GM23338 (cell line): Measurements from ENCODE around the gene EVI5. TPM values are rescaled to one million over a fixed set of nuclear protein-coding genes. Genes with fewer than 3 reads are reported as not detected.
A peak's percentile ranks its signal among the peaks of the same experiment; 100 is the strongest.

Experiments
- ATAC-seq: fragments of 200-7000 bp; cut with Tn5 transposase; 3 replicates; pipeline ENCODE4 v1.9.1; 2020
- DNase-seq: peaks from one replicate; pipeline ENCODE4 v3.0.0-alpha.2; 2015; ENCODE audit warnings: low spot score
- H2AFZ ChIP-seq: fragments of 200-600 bp; sonication (generic); 2 replicates; pipeline ENCODE4 v1.8.0; 2016; ENCODE audit warnings: antibody characterized with exemption, mild to moderate bottlenecking, moderate library complexity
- H3F3A ChIP-seq: fragments of 200-600 bp; sonication (generic); replicated peaks from 2 replicates; pipeline ENCODE4 v1.8.0; 2017; ENCODE audit warnings: antibody characterized with exemption, mixed run types, low read depth
- H3K27ac ChIP-seq: fragments of 200-600 bp; sonication (generic); 2 replicates; pipeline ENCODE4 v1.6.1; 2016; ENCODE audit warnings: low read depth
- H3K27me3 ChIP-seq: fragments of 200-600 bp; sonication (generic); 2 replicates; pipeline ENCODE4 v1.8.0; 2016; ENCODE audit warnings: mild to moderate bottlenecking, mixed run types, moderate library complexity; ENCODE audit not compliant: insufficient read depth
- H3K36me3 ChIP-seq: fragments of 200-600 bp; sonication (generic); 2 replicates; pipeline ENCODE4 v1.8.0; 2016; ENCODE audit warnings: mild to moderate bottlenecking; ENCODE audit not compliant: insufficient read depth
- H3K4me1 ChIP-seq: fragments of 200-600 bp; sonication (generic); 2 replicates; pipeline ENCODE4 v1.8.0; 2016; ENCODE audit warnings: mild to moderate bottlenecking, moderate library complexity; ENCODE audit not compliant: insufficient read depth
- H3K4me2 ChIP-seq: fragments of 200-600 bp; sonication (generic); 2 replicates; pipeline ENCODE4 v1.7.1; 2017; ENCODE audit warnings: mixed run types
- H3K4me3 ChIP-seq: fragments of 200-600 bp; sonication (generic); 2 replicates; pipeline ENCODE4 v1.6.1; 2016; ENCODE audit warnings: mixed run types
- H3K79me2 ChIP-seq: fragments of 200-600 bp; sonication (generic); replicated peaks from 2 replicates; pipeline ENCODE4 v1.8.0; 2017; ENCODE audit warnings: mild to moderate bottlenecking; ENCODE audit not compliant: insufficient read depth
- H3K9me2 ChIP-seq: fragments of 200-600 bp; sonication (generic); 2 replicates; pipeline ENCODE4 v1.8.0; 2017; ENCODE audit not compliant: insufficient read depth
- H4K20me1 ChIP-seq: fragments of 200-600 bp; sonication (generic); replicated peaks from 2 replicates; pipeline ENCODE4 v1.8.0; 2017; ENCODE audit warnings: mild to moderate bottlenecking; ENCODE audit not compliant: insufficient read depth
- H3K27ac Mint-ChIP-seq: 2 replicates; pipeline ENCODE4 v1.8.0; 2020; ENCODE audit warnings: inconsistent platforms, mild to moderate bottlenecking, moderate library complexity, mixed read lengths
- H3K27me3 Mint-ChIP-seq: 3 replicates; pipeline ENCODE4 v1.8.0; 2022; ENCODE audit warnings: low read depth, mild to moderate bottlenecking, moderate library complexity, mixed read lengths, inconsistent platforms; ENCODE audit not compliant: insufficient read depth, poor library complexity
- H3K36me3 Mint-ChIP-seq: 3 replicates; pipeline ENCODE4 v1.8.0; 2021; ENCODE audit warnings: low read depth, mild to moderate bottlenecking, inconsistent platforms, moderate library complexity, mixed read lengths
- H3K4me1 Mint-ChIP-seq: 3 replicates; pipeline ENCODE4 v1.8.0; 2020; ENCODE audit warnings: mild to moderate bottlenecking, inconsistent platforms, mixed read lengths
- H3K4me3 Mint-ChIP-seq: 3 replicates; pipeline ENCODE4 v1.8.0; 2021; ENCODE audit warnings: moderate library complexity, mild to moderate bottlenecking, inconsistent platforms, mixed read lengths
- H3K9me3 Mint-ChIP-seq: 3 replicates; pipeline ENCODE4 v1.8.0; 2020; ENCODE audit warnings: moderate library complexity, mild to moderate bottlenecking, inconsistent platforms, mixed read lengths
- CREB1 ChIP-seq: fragments of 250-450 bp; sonication (Bioruptor Pico); IDR thresholded peaks from 2 replicates; pipeline ENCODE4 v1.5.0; 2020; ENCODE audit warnings: low read depth, mild to moderate bottlenecking, moderate library complexity
- JUNB ChIP-seq: IDR thresholded peaks from one replicate; pipeline ENCODE4 v1.6.1; 2016; ENCODE audit warnings: antibody characterized with exemption; ENCODE audit not compliant: unreplicated experiment
- NANOG ChIP-seq: IDR thresholded peaks from 2 replicates; pipeline ENCODE4 v1.6.1; 2016; ENCODE audit warnings: antibody characterized with exemption, borderline replicate concordance
- POLR2AphosphoS5 ChIP-seq: IDR thresholded peaks from 2 replicates; pipeline ENCODE4 v1.6.1; 2016; ENCODE audit warnings: antibody characterized with exemption, low read depth
- STAT1 ChIP-seq: IDR thresholded peaks from one replicate; pipeline ENCODE4 v1.6.1; 2016; ENCODE audit warnings: antibody characterized with exemption; ENCODE audit not compliant: unreplicated experiment
- ZNF114 ChIP-seq: fragments of 250-450 bp; sonication (Bioruptor Pico); IDR thresholded peaks from 2 replicates; pipeline ENCODE4 v1.5.0; 2020; ENCODE audit warnings: mild to moderate bottlenecking, moderate library complexity
- polyA plus RNA-seq: library from polyadenylated mRNA; unstranded; fragments of >200 nt; fragmentation: Nextera tagmentation; extraction: Ambion mirVana; gene quantifications from 2 replicates; pipeline ENCODE4 v1.2.1, GENCODE V29; 2016
- total RNA-seq: library from RNA; depleted of rRNA; stranded (reverse); fragments of >200 nt; shearing (Covaris generic); gene quantifications from 2 replicates; pipeline ENCODE4 v1.2.3, GENCODE V29; 2014
- TF ChIP-seq, protein P1 (sequence below): IDR thresholded peaks from one replicate; pipeline ENCODE4 v1.6.1; 2018; ENCODE audit warnings: antibody characterized with exemption; ENCODE audit not compliant: unreplicated experiment
- TF ChIP-seq, protein P2 (sequence below): IDR thresholded peaks from 2 replicates; pipeline ENCODE4 v1.6.1; 2016; ENCODE audit warnings: antibody characterized with exemption

EVI5 gene
- total and polyA plus RNA-seq, 2 experiments from 2014 or later = 15.6 to 24.8 TPM

DNA sequence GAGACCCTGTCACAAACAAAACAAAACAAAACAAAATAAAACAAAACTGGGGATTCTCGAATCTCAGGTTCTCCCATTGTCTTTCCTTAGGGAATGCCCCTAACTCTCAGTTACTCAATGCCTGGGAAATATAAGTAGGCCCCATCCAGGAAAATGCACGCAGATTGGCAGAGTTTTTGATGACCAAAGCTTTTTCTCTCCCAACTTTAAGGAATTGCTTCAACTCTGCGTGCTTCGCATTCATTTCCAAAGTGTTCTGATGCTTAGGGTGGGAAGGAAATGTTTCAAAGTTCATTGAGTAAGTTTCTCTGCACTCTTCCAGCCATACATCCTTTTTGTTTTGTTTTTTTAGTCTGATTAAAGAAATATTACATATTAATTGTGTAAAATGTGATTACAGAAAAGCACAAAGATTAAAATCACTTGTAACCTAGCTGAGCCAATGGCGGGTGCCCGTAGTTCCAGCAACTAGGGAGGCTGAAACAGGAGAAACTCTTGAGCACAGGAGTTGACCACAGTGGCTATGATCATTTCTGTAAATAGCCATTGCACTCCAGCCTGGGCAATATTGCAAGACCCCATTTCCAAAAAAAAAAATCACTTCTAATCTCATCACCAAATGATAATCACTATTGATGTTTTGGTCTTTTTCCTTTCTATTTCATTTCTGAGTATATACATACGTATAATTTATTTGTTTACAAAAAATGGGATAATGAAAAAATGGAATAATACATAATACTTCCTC lies 18.4 kb upstream of the EVI5 start:
- DNase-seq (no peak), ATAC-seq (no peak)
- H3K4me2 ChIP-seq = no peak overlapping the region
- Mint-ChIP-seq H3K36me3 (no peaks in the 10 kb centered on the region), H3K4me1 (no peaks in the 10 kb centered on the region), H3K27ac (no peak overlapping the region), H3K27me3 (no peaks in the 10 kb centered on the region), H3K4me3 (no peak overlapping the region), H3K9me3 (no peaks in the 10 kb centered on the region)
- TF ChIP-seq, protein P1, sequence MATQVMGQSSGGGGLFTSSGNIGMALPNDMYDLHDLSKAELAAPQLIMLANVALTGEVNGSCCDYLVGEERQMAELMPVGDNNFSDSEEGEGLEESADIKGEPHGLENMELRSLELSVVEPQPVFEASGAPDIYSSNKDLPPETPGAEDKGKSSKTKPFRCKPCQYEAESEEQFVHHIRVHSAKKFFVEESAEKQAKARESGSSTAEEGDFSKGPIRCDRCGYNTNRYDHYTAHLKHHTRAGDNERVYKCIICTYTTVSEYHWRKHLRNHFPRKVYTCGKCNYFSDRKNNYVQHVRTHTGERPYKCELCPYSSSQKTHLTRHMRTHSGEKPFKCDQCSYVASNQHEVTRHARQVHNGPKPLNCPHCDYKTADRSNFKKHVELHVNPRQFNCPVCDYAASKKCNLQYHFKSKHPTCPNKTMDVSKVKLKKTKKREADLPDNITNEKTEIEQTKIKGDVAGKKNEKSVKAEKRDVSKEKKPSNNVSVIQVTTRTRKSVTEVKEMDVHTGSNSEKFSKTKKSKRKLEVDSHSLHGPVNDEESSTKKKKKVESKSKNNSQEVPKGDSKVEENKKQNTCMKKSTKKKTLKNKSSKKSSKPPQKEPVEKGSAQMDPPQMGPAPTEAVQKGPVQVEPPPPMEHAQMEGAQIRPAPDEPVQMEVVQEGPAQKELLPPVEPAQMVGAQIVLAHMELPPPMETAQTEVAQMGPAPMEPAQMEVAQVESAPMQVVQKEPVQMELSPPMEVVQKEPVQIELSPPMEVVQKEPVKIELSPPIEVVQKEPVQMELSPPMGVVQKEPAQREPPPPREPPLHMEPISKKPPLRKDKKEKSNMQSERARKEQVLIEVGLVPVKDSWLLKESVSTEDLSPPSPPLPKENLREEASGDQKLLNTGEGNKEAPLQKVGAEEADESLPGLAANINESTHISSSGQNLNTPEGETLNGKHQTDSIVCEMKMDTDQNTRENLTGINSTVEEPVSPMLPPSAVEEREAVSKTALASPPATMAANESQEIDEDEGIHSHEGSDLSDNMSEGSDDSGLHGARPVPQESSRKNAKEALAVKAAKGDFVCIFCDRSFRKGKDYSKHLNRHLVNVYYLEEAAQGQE = no peak
- no peak for TF ChIP-seq ZNF114 (CRISPR knock-in tag)
- no peaks in the 10 kb centered on the region for H3K4me1 ChIP-seq
- no peaks in the 10 kb centered on the region for H3K9me2 ChIP-seq
- H3K36me3 ChIP-seq = no peaks in the 10 kb centered on the region
- no peaks in the 10 kb centered on the region for H3F3A ChIP-seq
- peak overlapping the region; percentile 63; the same call in 1 of the 2 replicates for H2AFZ ChIP-seq
- H4K20me1 ChIP-seq = no peaks in the 10 kb centered on the region
- no peaks in the 10 kb centered on the region for H3K79me2 ChIP-seq
- no peaks in the 10 kb centered on the region for H3K27me3 ChIP-seq
- H3K4me3 ChIP-seq = no peak overlapping the region
- H3K27ac ChIP-seq = no peak overlapping the region

DNA sequence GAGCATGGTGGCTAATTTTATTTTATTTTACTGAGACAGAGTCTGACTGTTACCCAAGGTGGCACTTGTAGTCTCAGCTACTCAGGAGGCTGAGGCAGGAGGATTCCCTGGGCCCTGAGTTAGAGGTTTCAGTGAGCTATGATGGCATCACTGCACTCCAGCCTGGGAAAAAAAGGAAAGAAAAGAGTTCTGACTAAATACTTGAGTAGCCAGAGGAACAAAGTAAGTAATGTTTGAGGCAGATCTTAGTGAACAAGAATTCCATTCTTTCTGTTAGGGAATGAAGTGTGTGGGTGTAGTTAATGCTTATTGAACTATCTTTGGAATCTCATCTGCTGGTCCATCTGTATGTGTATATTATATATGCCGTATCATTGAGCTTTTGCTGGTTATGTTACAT lies 13.1 kb upstream of the EVI5 start:
- ATAC-seq (no peak), DNase-seq (no peak)
- H3K27ac ChIP-seq = no peak overlapping the region
- H3K79me2 ChIP-seq = no peaks in the 10 kb centered on the region
- H3K27ac Mint-ChIP-seq = no peak overlapping the region
- peaks cover 3% of the 10 kb centered on the region; the same call in 1 of the 3 replicates for H3K4me1 Mint-ChIP-seq
- H3F3A ChIP-seq = no peaks in the 10 kb centered on the region
- no peaks in the 10 kb centered on the region for H3K27me3 Mint-ChIP-seq
- no peaks in the 10 kb centered on the region for H3K36me3 ChIP-seq
- no peaks in the 10 kb centered on the region for H3K36me3 Mint-ChIP-seq
- H3K9me3 Mint-ChIP-seq = no peaks in the 10 kb centered on the region
- no peaks in the 10 kb centered on the region for H4K20me1 ChIP-seq
- H3K9me2 ChIP-seq = no peaks in the 10 kb centered on the region
- no peak overlapping the region for H3K4me3 ChIP-seq
- no peak overlapping the region for H3K4me2 ChIP-seq
- TF ChIP-seq, protein P2, sequence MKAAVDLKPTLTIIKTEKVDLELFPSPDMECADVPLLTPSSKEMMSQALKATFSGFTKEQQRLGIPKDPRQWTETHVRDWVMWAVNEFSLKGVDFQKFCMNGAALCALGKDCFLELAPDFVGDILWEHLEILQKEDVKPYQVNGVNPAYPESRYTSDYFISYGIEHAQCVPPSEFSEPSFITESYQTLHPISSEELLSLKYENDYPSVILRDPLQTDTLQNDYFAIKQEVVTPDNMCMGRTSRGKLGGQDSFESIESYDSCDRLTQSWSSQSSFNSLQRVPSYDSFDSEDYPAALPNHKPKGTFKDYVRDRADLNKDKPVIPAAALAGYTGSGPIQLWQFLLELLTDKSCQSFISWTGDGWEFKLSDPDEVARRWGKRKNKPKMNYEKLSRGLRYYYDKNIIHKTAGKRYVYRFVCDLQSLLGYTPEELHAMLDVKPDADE = no peak
- TF ChIP-seq CREB1 (no peak), NANOG (no peak), POLR2AphosphoS5 (no peak), STAT1 (no peak), JUNB (no peak)
- no peaks in the 10 kb centered on the region for H3K4me1 ChIP-seq
- H2AFZ ChIP-seq = peak overlapping the region; percentile 80
- no peaks in the 10 kb centered on the region for H3K27me3 ChIP-seq
- H3K4me3 Mint-ChIP-seq = no peak overlapping the region
